GM23338 (cell line): ENCODE measurements around the gene UBE2G2.

Experiments used
- EZH2 ChIP-seq: fragments of 200-600 bp; sonication (generic); IDR thresholded peaks from one replicate; pipeline ENCODE4 v1.8.0; 2017; ENCODE audit warnings: antibody characterized with exemption, mild to moderate bottlenecking, low read depth; ENCODE audit not compliant: unreplicated experiment
- JUNB ChIP-seq: IDR thresholded peaks from one replicate; pipeline ENCODE4 v1.6.1; 2016; ENCODE audit warnings: antibody characterized with exemption; ENCODE audit not compliant: unreplicated experiment
- POLR2AphosphoS5 ChIP-seq: IDR thresholded peaks from 2 replicates; pipeline ENCODE4 v1.6.1; 2016; ENCODE audit warnings: antibody characterized with exemption, low read depth
- ZNF331 ChIP-seq: fragments of 250-450 bp; sonication (Bioruptor Pico); IDR thresholded peaks from 2 replicates; pipeline ENCODE4 v1.5.0; 2020; ENCODE audit warnings: low read depth, mild to moderate bottlenecking, moderate library complexity
- TF ChIP-seq, protein P1 (sequence below), 2 experiments: fragments of 200-600 bp in 1 of 2; sonication (generic) in 1 of 2; conservative IDR thresholded peaks; 2 replicates each; pipeline versions ENCODE4 v1.5.1 to v1.6.1; 2016 to 2017; ENCODE audit warnings: antibody characterized with exemption in 2 of 2, low read depth in 2 of 2, mild to moderate bottlenecking in 2 of 2, moderate library complexity in 1 of 2
- TF ChIP-seq, protein P2 (sequence below): IDR thresholded peaks from 2 replicates; pipeline ENCODE4 v1.6.1; 2016; ENCODE audit warnings: antibody characterized with exemption
- TF ChIP-seq, protein P3 (sequence below): IDR thresholded peaks from one replicate; pipeline ENCODE4 v1.6.1; 2018; ENCODE audit warnings: antibody characterized with exemption; ENCODE audit not compliant: unreplicated experiment

DNA sequence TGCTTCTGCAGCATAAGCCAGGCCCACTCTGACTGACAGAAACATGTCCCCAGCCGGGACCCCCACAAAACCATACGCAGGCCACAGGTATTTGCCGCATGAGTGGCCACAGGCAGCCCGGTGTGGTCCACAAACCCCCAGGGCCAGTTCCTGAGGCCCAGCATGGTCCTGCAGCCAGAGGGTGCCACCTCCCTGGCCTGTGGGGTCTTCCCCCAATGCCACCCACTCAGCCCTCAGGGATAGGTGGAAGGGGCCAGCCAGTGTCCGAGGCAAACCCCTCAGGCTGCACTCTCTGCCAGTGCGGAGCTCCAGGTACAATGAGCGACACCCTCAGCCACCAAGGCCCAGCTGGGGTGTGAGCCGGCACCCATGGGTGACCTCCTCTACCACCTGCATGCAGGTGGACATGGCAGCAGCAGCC is 43.5 kb downstream of the UBE2G2 start:
- TF ChIP-seq, protein P1, sequence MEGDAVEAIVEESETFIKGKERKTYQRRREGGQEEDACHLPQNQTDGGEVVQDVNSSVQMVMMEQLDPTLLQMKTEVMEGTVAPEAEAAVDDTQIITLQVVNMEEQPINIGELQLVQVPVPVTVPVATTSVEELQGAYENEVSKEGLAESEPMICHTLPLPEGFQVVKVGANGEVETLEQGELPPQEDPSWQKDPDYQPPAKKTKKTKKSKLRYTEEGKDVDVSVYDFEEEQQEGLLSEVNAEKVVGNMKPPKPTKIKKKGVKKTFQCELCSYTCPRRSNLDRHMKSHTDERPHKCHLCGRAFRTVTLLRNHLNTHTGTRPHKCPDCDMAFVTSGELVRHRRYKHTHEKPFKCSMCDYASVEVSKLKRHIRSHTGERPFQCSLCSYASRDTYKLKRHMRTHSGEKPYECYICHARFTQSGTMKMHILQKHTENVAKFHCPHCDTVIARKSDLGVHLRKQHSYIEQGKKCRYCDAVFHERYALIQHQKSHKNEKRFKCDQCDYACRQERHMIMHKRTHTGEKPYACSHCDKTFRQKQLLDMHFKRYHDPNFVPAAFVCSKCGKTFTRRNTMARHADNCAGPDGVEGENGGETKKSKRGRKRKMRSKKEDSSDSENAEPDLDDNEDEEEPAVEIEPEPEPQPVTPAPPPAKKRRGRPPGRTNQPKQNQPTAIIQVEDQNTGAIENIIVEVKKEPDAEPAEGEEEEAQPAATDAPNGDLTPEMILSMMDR (conservative IDR thresholded peaks at IDR 0.05; ENCODE audit: low read depth in 2 of 2) = no peak
- TF ChIP-seq ZNF331 (CRISPR knock-in tag) (no peak), POLR2AphosphoS5 (no peak), JUNB (no peak), EZH2 (no peak)
- TF ChIP-seq, protein P2, sequence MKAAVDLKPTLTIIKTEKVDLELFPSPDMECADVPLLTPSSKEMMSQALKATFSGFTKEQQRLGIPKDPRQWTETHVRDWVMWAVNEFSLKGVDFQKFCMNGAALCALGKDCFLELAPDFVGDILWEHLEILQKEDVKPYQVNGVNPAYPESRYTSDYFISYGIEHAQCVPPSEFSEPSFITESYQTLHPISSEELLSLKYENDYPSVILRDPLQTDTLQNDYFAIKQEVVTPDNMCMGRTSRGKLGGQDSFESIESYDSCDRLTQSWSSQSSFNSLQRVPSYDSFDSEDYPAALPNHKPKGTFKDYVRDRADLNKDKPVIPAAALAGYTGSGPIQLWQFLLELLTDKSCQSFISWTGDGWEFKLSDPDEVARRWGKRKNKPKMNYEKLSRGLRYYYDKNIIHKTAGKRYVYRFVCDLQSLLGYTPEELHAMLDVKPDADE = no peak
- TF ChIP-seq, protein P3, sequence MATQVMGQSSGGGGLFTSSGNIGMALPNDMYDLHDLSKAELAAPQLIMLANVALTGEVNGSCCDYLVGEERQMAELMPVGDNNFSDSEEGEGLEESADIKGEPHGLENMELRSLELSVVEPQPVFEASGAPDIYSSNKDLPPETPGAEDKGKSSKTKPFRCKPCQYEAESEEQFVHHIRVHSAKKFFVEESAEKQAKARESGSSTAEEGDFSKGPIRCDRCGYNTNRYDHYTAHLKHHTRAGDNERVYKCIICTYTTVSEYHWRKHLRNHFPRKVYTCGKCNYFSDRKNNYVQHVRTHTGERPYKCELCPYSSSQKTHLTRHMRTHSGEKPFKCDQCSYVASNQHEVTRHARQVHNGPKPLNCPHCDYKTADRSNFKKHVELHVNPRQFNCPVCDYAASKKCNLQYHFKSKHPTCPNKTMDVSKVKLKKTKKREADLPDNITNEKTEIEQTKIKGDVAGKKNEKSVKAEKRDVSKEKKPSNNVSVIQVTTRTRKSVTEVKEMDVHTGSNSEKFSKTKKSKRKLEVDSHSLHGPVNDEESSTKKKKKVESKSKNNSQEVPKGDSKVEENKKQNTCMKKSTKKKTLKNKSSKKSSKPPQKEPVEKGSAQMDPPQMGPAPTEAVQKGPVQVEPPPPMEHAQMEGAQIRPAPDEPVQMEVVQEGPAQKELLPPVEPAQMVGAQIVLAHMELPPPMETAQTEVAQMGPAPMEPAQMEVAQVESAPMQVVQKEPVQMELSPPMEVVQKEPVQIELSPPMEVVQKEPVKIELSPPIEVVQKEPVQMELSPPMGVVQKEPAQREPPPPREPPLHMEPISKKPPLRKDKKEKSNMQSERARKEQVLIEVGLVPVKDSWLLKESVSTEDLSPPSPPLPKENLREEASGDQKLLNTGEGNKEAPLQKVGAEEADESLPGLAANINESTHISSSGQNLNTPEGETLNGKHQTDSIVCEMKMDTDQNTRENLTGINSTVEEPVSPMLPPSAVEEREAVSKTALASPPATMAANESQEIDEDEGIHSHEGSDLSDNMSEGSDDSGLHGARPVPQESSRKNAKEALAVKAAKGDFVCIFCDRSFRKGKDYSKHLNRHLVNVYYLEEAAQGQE = no peak
